Fibroblast of mammary gland (primary cell): Measurements from ENCODE around the gene POGK.
A peak's percentile ranks its signal among the peaks of the same experiment; 100 is the strongest.

Experiments used
- DNase-seq: peaks from one replicate; pipeline ENCODE4 v3.0.0-alpha.2; 2010; ENCODE audit warnings: low read depth
- H3K4me3 ChIP-seq: 2 replicates; pipeline ENCODE4 v1.5.1; 2011; ENCODE audit warnings: low read depth, mild to moderate bottlenecking, low read length, moderate library complexity; ENCODE audit not compliant: control insufficient read depth
- TF ChIP-seq, protein P1 (sequence below): conservative IDR thresholded peaks from 2 replicates; pipeline ENCODE4 v1.5.1; 2011; ENCODE audit warnings: low read depth, low read length, inconsistent platforms; ENCODE audit not compliant: control insufficient read depth, insufficient read depth

Gene POGK

GRCh38 chr1:166843322-166843721 lies 4.0 kb downstream of the POGK start:
- H3K4me3 ChIP-seq: no peak overlapping the region
- no peak for DNase-seq
- TF ChIP-seq, protein P1, sequence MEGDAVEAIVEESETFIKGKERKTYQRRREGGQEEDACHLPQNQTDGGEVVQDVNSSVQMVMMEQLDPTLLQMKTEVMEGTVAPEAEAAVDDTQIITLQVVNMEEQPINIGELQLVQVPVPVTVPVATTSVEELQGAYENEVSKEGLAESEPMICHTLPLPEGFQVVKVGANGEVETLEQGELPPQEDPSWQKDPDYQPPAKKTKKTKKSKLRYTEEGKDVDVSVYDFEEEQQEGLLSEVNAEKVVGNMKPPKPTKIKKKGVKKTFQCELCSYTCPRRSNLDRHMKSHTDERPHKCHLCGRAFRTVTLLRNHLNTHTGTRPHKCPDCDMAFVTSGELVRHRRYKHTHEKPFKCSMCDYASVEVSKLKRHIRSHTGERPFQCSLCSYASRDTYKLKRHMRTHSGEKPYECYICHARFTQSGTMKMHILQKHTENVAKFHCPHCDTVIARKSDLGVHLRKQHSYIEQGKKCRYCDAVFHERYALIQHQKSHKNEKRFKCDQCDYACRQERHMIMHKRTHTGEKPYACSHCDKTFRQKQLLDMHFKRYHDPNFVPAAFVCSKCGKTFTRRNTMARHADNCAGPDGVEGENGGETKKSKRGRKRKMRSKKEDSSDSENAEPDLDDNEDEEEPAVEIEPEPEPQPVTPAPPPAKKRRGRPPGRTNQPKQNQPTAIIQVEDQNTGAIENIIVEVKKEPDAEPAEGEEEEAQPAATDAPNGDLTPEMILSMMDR: no peak

DNA sequence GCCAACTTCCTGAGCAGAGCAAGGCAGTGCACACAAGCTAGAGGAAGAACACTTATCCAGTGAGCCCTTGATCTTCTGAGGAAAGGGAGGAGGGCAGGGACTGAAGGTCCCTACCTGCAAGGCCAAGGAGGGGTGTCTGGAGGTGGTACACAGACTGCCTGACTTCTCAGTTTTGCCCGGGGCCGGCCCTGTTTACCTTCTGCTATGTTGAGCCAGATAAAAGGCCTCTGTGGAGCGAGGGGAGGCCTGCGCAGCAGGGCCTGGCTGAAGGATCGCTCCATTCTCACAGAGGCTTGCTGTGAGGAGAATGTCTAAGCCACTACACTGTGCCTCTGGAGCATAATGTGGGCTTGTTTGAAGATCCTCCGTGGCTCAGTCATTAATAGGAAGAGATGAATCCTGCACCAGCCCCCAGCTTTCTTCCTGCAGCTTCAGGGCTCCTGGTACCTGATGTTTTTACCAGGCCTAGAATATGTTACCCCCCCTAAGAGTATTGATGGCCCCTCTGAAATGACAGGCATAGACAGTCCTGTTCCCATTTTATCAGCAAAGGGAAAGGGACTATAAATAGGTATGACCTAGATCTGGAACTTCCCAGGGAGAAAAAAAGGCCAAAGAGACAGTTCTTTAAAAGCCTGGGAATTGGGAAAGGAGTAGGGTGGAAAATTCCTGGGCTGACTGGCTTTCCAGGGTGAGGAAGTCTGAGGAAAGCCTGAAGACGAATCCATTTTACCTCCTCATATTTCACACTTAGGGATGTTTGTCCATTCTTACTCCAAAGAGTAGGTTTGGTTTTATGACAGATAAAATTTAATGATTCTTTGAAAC lies 4.7 kb downstream of the POGK start:
- H3K4me3 ChIP-seq: no peak overlapping the region
- peak; percentile 30 for DNase-seq

DNA sequence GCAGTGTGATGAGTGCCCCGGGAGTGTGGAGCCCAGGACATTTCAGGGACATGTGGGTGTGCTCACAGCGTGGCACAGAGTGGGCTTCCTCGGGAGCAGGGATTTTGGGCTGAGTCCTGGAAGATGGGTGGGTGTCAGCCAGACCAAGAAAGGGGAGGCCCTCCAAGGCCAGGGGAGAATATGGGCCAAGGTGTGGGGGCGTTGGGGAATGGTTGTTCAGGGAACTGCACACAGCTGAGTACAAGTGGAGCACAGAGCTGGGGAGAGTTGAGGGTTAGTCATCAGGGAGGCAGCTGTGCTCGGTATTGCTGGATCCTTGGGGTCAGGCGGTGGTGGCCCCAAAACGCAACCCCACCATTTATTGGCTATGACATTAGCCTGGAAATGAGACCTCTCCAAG lies 5.5 kb downstream of the POGK start:
- TF ChIP-seq, protein P1: no peak
- H3K4me3 ChIP-seq: no peak overlapping the region
- DNase-seq: peak; percentile 48

More for the DNA sequence above, 4.7 kb downstream of the POGK start:
- TF ChIP-seq, protein P1: no peak

DNA sequence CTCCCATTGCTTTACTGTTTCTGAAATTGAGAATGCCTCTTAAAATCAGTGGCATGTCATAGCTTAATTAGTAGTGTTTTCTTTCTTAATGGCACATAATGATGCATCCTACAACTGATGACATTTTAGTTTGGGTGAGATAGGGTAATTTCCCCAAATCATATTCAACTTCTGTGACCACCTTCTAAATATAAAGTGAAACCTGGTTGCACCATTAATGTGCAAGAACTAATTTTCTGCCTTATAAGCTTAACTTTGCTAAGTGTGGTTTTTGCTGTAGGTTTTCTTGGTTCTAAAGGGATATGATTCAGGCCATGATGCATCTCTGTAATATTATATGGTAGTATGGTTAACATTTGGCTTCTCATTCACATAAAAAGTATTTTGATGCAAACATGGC lies 8.9 kb downstream of the POGK start:
- no peak for DNase-seq
- H3K4me3 ChIP-seq: no peak overlapping the region

GRCh38 chr1:166849135-166849534 lies 9.9 kb downstream of the POGK start:
- no peak overlapping the region for H3K4me3 ChIP-seq
- TF ChIP-seq, protein P1: no peak
- no peak for DNase-seq

More for the DNA sequence above, 8.9 kb downstream of the POGK start:
- TF ChIP-seq, protein P1: no peak

DNA sequence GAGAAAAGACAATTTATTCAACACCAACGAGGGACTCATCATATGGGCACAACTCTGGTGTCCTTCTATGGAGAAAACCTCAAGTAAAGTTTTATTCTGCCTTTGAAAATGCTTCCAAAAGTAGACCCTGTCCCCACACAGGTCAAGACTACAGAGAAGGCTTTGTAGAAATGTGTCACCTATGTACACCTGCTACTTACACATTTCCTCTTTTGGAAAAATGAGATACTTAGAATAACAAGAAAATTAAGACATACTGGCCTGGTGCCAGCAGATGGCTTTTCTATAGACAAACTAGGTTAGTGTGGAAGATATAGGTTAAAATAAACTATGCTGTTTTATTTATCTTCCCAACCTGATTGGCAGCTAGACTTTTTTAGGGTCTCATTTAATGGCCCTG lies 13.6 kb downstream of the POGK start:
- TF ChIP-seq, protein P1: no peak
- H3K4me3 ChIP-seq: no peak overlapping the region
- DNase-seq: no peak
